Pancreas (tissue), 10 donors: ENCODE data around the gene CASP10. TPM values are rescaled to one million over a fixed set of nuclear protein-coding genes. Genes with fewer than 3 reads are reported as not detected.

ENCODE experiments used
- ATAC-seq, 4 donors: fragments of 200-7000 bp; cut with Tn5 transposase; one replicate each; pipeline versions ENCODE4 v1.8.0 to v1.9.1; 2020; ENCODE audit warnings: mild to moderate bottlenecking in 4 of 4, moderate library complexity in 4 of 4
- DNase-seq, 6 donors: peaks; one replicate each; pipeline ENCODE4 v3.0.0-alpha.2; 2020
- FAIRE-seq: peaks from 2 replicates; lab custom pipeline; 2012; peaks lifted over from hg19 to GRCh38; lab: Jason Lieb, UNC
- H3K27ac ChIP-seq, 4 donors: fragments of 200-600 bp; sonication (generic); 1 replicate in 3 of 4; 2 replicates in 1 of 4; pipeline versions ENCODE4 v1.5.0 to v1.8.0; 2020
- H3K27me3 ChIP-seq, 4 donors: fragments of 200-600 bp; one replicate each; pipeline ENCODE4 v1.8.0; 2021
- H3K36me3 ChIP-seq, 3 donors: fragments of 200-600 bp; sonication (generic) in 1 of 3; one replicate each; pipeline versions ENCODE4 v1.5.0 to v1.8.0; 2020 to 2021
- H3K4me1 ChIP-seq, 3 donors: fragments of 200-600 bp; one replicate each; pipeline ENCODE4 v1.8.0; 2021
- H3K4me3 ChIP-seq, 4 donors: fragments of 200-600 bp; sonication (generic) in 2 of 4; one replicate each; pipeline versions ENCODE4 v1.5.0 to v1.8.0; 2020 to 2021
- H3K9me3 ChIP-seq, 4 donors: fragments of 200-600 bp; one replicate each; pipeline ENCODE4 v1.8.0; 2021
- WGBS, 2 donors: extraction: QIAGEN DNeasy Blood & Tissue Kit; methylation state at CpG; one replicate each; pipeline ENCODE4 v1.1.7; 2013; 5-methylcytosine and 5-hydroxymethylcytosine counted together
- intact Hi-C, 3 donors: fragments of 100-400 bp; cut with DNase I; formaldehyde crosslinking; loops; one replicate each; pipeline versions ENCODE4 v1.11.1 to v1.14.2; 2022
- polyA plus RNA-seq, 2 donors: library from polyadenylated mRNA; stranded (reverse); fragments of 200-250 nt; gene quantifications; one replicate each; pipeline ENCODE4 v1.2.3, GENCODE V29; 2013
- total RNA-seq, 6 donors: library from RNA; stranded (reverse); fragmentation: NEBNext Ultra II Directional in 4 of 6; extraction: Animal tissue kit (Norgen Biotek cat#: 25700) in 4 of 6; gene quantifications; one replicate each; pipeline versions ENCODE4 v1.2.1 to v1.2.4, GENCODE V29; 2021 to 2023
- TF ChIP-seq, protein P1 (sequence below), 4 donors: fragments of 200-600 bp; sonication (generic) in 3 of 4; IDR thresholded peaks; one replicate each; pipeline versions ENCODE4 v1.5.0 to v1.8.0; 2021; ENCODE audit warnings: antibody characterized with exemption in 4 of 4
- donor health status: healthy with polysubstance abuse.
- donor health status: DM: no; HTN: no; CAD: no; lungs with moderate emphysema.
- donor health status: DM: no; HTN: no; CAD: no.
- donor health status: control.
- donor health status: control.
- donor health status: Bipolar disorder and iron deficiency.
- donor health status: DM: yes; HTN: yes; CAD: no.
- donor health status: DM: no; HTN: no; CAD: no.
- donor health status: DM: no; HTN: no; CAD: no.
- donor health status: DM: yes; HTN: yes; CAD: no.

CASP10 gene, protein sequence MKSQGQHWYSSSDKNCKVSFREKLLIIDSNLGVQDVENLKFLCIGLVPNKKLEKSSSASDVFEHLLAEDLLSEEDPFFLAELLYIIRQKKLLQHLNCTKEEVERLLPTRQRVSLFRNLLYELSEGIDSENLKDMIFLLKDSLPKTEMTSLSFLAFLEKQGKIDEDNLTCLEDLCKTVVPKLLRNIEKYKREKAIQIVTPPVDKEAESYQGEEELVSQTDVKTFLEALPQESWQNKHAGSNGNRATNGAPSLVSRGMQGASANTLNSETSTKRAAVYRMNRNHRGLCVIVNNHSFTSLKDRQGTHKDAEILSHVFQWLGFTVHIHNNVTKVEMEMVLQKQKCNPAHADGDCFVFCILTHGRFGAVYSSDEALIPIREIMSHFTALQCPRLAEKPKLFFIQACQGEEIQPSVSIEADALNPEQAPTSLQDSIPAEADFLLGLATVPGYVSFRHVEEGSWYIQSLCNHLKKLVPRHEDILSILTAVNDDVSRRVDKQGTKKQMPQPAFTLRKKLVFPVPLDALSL
- 10 to 100 TPM in 1 of 6 donors, 1 to 10 TPM in 5; 3.0 to 11.7 (median 5.6) TPM for total RNA-seq
- polyA plus RNA-seq: 1 to 10 TPM; 3.4 to 4.6 TPM

DNA sequence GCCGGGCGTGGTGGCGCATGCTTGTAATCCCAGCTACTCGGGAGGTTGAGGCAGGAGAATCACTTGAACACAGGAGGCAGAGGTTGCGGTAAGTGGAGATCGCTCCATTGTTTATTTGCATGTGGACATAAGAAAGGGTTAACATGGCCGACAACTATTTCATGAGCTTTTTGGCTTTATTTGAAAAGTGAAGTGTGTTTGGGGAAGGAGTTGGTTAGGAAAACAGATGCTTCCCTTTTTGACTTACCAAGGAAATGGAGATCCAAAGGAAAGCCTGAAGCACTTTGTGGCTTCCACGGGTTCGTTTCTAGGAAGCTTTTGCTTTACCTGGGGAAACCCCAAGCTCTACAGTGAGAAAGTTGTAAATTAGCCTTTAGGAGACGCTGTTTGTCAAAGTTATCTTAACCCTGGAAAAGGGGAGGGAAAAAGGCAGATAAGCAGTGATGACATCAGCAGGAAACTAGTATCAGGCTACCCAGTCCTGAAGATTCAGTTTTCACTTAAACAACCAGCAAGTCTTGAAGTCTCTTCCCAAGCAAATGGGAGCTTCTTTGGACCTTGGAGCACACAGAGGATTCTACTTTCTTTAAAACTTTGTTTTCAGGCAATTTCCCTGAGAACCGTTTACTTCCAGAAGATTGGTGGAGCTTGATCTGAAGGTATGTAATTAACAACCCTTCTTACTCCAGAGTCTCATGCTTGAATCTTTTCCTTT is at the start of gene CASP10:
Gene CASP10, plus strand, starts transcription at position 492 of the 715 bp plus-strand sequence. CDS start 2,637 bp downstream, outside the sequence.
- TF ChIP-seq, protein P1, sequence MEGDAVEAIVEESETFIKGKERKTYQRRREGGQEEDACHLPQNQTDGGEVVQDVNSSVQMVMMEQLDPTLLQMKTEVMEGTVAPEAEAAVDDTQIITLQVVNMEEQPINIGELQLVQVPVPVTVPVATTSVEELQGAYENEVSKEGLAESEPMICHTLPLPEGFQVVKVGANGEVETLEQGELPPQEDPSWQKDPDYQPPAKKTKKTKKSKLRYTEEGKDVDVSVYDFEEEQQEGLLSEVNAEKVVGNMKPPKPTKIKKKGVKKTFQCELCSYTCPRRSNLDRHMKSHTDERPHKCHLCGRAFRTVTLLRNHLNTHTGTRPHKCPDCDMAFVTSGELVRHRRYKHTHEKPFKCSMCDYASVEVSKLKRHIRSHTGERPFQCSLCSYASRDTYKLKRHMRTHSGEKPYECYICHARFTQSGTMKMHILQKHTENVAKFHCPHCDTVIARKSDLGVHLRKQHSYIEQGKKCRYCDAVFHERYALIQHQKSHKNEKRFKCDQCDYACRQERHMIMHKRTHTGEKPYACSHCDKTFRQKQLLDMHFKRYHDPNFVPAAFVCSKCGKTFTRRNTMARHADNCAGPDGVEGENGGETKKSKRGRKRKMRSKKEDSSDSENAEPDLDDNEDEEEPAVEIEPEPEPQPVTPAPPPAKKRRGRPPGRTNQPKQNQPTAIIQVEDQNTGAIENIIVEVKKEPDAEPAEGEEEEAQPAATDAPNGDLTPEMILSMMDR (IDR thresholded peaks at IDR 0.05): peak in 2 of 4 donors; percentile 17 to 23
- H3K27me3 ChIP-seq: no peaks in the 10 kb centered on the region
- WGBS, 2 donors: 27 to 32% methylated on average over 11 of the region's 11 CpGs
- H3K36me3 ChIP-seq: peaks cover 0 to 3% (median 0%) of the 10 kb centered on the region in 3 donors
- H3K27ac ChIP-seq: peak within 1 kb of the TSS; percentile 25 to 79 (median 56)
- intact Hi-C loops: no loop called here
- DNase-seq (peak in 3 of 6 donors; percentile 21 to 39 (median 35)), FAIRE-seq (no peak), ATAC-seq (peak; percentile 94 to 96 (median 95))
- peak within 1 kb of the TSS; percentile 7 to 56 (median 30) for H3K4me3 ChIP-seq
- no peaks in the 10 kb centered on the region for H3K9me3 ChIP-seq
- peaks cover 0 to 11% (median 4%) of the 10 kb centered on the region in 3 donors for H3K4me1 ChIP-seq

DNA sequence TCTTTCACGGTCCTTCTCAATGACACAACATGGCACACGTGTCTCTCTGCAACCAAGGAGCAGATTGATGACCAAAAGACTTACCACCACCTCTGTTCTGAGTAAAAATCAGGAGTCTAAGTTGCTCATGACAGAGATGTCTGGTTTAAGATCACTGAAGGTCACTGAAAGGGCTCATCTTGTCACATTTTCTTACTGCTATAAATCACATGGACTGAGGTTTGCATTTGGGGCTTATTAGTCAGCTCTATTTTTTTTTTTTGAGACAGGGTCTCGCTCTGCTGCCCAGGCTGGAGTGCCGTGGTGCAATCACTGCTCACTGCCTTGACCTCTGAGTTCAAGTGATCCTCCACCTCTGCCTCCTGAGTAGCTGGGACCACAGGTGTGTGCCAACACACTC is 47.6 kb upstream of the CASP10 start:
- TF ChIP-seq, protein P1 (IDR thresholded peaks at IDR 0.05): no peak
- Histone ChIP-seq H3K27me3 (no peaks in the 10 kb centered on the region), H3K4me3 (no peak overlapping the region), H3K36me3 (peaks cover 0 to 52% (median 31%) of the 10 kb centered on the region in 3 donors), H3K27ac (no peak overlapping the region), H3K9me3 (no peaks in the 10 kb centered on the region), H3K4me1 (peaks cover 0 to 9% (median 4%) of the 10 kb centered on the region in 3 donors)
- FAIRE-seq (no peak), DNase-seq (no peak), ATAC-seq (no peak)
- intact Hi-C loops: no loop called here
- WGBS, 2 donors: 77 to 82% methylated on average over 4 of the region's 4 CpGs

DNA sequence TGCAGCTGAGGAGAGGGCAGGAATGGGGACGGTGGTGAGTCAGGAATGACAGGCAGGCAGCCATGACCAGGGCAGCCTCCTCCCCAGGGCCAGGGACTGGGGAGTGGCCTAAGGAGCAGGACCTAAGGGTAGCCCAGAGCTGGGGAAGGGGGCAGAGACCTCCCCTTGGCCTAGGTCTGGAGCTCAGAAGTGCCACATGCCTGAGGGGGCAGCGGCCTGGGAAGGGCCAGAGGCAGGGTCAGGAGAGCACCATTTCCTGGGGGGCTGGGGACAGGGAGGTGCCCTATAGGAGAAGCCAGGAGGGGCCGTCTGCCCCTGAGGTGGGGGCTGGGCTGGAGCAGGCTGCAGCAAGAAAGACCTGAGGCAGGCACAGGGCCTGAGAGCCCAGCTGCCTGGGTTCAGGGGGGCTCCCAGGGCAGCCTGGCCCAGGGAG is 46.0 kb upstream of the CASP10 start:
- DNase-seq: peak in 1 of 6 donors; percentile 68
- no peak overlapping the region for H3K4me3 ChIP-seq
- H3K27ac ChIP-seq: no peak overlapping the region
- intact Hi-C loops: no loop called here
- TF ChIP-seq, protein P1 (IDR thresholded peaks at IDR 0.05): no peak
- no peaks in the 10 kb centered on the region for H3K27me3 ChIP-seq
- no peaks in the 10 kb centered on the region for H3K4me1 ChIP-seq
- no peaks in the 10 kb centered on the region for H3K9me3 ChIP-seq
- FAIRE-seq: no peak
- peaks cover 0 to 65% (median 31%) of the 10 kb centered on the region in 3 donors for H3K36me3 ChIP-seq
- WGBS, 2 donors: 76 to 85% methylated on average over 3 of the region's 3 CpGs
- ATAC-seq: no peak

DNA sequence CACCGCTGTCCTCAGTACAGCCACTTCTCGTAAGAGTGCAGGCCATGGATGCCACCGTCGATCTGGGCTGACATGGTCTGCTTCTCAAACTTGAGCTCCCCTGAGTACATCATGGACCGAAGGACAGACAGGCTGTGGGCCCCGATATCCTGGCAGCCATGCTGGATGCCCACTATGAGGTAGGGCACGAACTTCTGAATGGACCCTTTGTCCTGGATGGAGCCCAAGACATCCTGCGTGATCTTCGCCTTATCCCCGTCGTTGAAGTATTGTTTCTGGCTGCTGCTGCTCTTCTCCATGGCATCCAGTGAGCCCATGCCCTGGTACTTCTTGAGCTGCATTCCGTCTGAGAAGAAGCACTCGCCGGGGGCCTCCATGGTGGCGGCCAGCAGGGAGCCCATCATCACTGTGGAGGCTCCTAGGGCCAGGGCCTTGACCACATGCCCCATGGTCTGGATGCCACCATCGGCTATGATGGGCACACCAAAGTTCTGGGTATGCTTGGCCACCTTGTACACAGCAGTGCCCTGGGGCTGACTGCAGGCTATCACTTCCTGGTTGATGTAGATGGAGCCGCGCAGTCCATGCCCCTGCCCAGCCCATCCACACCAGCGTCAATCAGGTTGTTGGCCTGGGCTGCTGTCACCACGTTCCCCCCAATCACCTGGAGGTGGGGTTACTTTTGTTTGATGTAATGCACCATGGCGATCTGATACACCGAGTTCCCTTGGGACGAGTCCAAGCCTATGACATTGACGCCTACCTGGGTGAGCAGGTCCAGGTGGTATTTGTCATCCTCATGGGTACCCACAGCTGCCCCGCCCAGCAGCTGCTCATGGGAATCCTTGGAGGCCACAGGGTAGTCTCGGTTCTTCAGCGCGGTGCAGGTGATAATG is 45.2 kb upstream of the CASP10 start:
- intact Hi-C loops: no loop called here

More for the DNA sequence above, 45.2 kb upstream of the CASP10 start:
- H3K27me3 ChIP-seq: no peaks in the 10 kb centered on the region
- H3K9me3 ChIP-seq: no peaks in the 10 kb centered on the region
- WGBS, 2 donors: 88% methylated on average over 28 of the region's 28 CpGs
- TF ChIP-seq, protein P1 (IDR thresholded peaks at IDR 0.05): no peak
- FAIRE-seq (no peak), DNase-seq (no peak), ATAC-seq (peak in 2 of 4 donors; percentile 14 to 32)
- peaks cover 0 to 72% (median 31%) of the 10 kb centered on the region in 3 donors for H3K36me3 ChIP-seq
- no peak overlapping the region for H3K4me3 ChIP-seq
- H3K27ac ChIP-seq: no peak overlapping the region
- H3K4me1 ChIP-seq: no peaks in the 10 kb centered on the region
